ENCODE measurements around the gene PPP2R5C. TPM values are rescaled to one million over a fixed set of nuclear protein-coding genes. Genes with fewer than 3 reads are reported as not detected.

Gene PPP2R5C
- total RNA-seq, 1 experiment from 2014 or later, result 89.9 TPM

DNA sequence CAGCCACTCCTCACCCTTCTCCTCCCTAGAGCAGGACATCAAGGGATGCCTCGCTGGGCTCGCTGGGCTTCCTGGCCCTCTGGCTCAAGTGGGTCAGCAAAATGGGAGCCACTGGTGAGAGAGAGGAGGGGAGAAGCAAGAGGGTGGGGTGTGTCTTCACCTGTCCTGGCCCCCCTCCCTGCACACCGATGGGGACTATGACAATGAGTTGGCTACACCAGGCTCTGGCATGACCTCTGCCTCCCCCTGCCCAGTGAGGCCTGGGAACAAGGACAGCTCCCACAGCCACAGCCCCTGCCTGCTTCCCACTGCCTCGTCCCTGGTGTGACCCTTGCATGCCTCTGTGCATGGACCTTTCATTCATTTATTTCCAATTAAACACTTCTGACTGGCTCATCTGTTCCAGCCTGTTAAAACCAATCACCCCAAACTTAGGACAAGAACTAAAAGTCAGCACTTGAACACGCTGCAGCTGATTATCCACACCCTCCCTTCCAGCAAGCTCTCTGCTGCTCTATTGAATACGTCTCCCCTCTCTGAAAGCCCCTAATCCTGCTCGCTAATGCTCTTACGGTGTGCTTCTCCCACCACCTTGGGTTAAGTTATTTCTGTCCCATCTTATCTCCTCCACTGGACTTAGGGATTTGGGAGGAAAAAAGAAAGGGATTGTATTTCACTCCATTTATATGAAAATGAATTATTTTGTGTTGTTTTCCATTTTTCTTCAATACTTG, 5.8 kb upstream of the PPP2R5C start (continued):
- TF ChIP-seq PREB (CRISPR knock-in tag; IDR thresholded peaks at IDR 0.05; ENCODE audit: borderline replicate concordance) (no peak), NFATC4 (CRISPR knock-in tag; IDR thresholded peaks at IDR 0.05) (no peak)

GRCh38 chr14:101757064-101757838, 4.3 kb upstream of the PPP2R5C start:
- H3K27ac Mint-ChIP-seq, result no peak overlapping the region
- no peaks in the 10 kb centered on the region for H3K36me3 Mint-ChIP-seq
- TF ChIP-seq, protein P1, sequence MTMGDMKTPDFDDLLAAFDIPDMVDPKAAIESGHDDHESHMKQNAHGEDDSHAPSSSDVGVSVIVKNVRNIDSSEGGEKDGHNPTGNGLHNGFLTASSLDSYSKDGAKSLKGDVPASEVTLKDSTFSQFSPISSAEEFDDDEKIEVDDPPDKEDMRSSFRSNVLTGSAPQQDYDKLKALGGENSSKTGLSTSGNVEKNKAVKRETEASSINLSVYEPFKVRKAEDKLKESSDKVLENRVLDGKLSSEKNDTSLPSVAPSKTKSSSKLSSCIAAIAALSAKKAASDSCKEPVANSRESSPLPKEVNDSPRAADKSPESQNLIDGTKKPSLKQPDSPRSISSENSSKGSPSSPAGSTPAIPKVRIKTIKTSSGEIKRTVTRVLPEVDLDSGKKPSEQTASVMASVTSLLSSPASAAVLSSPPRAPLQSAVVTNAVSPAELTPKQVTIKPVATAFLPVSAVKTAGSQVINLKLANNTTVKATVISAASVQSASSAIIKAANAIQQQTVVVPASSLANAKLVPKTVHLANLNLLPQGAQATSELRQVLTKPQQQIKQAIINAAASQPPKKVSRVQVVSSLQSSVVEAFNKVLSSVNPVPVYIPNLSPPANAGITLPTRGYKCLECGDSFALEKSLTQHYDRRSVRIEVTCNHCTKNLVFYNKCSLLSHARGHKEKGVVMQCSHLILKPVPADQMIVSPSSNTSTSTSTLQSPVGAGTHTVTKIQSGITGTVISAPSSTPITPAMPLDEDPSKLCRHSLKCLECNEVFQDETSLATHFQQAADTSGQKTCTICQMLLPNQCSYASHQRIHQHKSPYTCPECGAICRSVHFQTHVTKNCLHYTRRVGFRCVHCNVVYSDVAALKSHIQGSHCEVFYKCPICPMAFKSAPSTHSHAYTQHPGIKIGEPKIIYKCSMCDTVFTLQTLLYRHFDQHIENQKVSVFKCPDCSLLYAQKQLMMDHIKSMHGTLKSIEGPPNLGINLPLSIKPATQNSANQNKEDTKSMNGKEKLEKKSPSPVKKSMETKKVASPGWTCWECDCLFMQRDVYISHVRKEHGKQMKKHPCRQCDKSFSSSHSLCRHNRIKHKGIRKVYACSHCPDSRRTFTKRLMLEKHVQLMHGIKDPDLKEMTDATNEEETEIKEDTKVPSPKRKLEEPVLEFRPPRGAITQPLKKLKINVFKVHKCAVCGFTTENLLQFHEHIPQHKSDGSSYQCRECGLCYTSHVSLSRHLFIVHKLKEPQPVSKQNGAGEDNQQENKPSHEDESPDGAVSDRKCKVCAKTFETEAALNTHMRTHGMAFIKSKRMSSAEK (CRISPR knock-in tag; IDR thresholded peaks at IDR 0.05; ENCODE audit: borderline replicate concordance), result no peak
- TF ChIP-seq ZNF219 (CRISPR knock-in tag; IDR thresholded peaks at IDR 0.05; ENCODE audit: borderline replicate concordance) (no peak), MLX (CRISPR knock-in tag; IDR thresholded peaks at IDR 0.05) (no peak), JAZF1 (CRISPR knock-in tag; IDR thresholded peaks at IDR 0.05) (no peak), ETV6 (CRISPR knock-in tag; IDR thresholded peaks at IDR 0.05) (no peak), SP1 (CRISPR knock-in tag; conservative IDR thresholded peaks at IDR 0.05) (no peak), NR3C1 (CRISPR knock-in tag; conservative IDR thresholded peaks at IDR 0.05; ENCODE audit: low read depth) (no peak), CBFB (CRISPR knock-in tag; IDR thresholded peaks at IDR 0.05; ENCODE audit: low read depth) (no peak)
- TF ChIP-seq, protein P2, sequence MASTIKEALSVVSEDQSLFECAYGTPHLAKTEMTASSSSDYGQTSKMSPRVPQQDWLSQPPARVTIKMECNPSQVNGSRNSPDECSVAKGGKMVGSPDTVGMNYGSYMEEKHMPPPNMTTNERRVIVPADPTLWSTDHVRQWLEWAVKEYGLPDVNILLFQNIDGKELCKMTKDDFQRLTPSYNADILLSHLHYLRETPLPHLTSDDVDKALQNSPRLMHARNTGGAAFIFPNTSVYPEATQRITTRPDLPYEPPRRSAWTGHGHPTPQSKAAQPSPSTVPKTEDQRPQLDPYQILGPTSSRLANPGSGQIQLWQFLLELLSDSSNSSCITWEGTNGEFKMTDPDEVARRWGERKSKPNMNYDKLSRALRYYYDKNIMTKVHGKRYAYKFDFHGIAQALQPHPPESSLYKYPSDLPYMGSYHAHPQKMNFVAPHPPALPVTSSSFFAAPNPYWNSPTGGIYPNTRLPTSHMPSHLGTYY (CRISPR knock-in tag; IDR thresholded peaks at IDR 0.05), result no peak
- H3K9me3 Mint-ChIP-seq, result peaks cover 8% of the 10 kb centered on the region
- no peak overlapping the region for H3K4me3 Mint-ChIP-seq
- H3K4me1 Mint-ChIP-seq, result peaks cover 8% of the 10 kb centered on the region
- ATAC-seq (no peak), DNase-seq (ENCODE audit: low spot score) (no peak)
- CTCF ChIA-PET, result interaction anchor here (1.1 kb wide), 1 partner anchor 38 kb away, joined by 4 read pairs; no protein-coding TSS in a partner anchor
- POLR2A ChIA-PET, result no interaction called here
- peaks cover 59% of the 10 kb centered on the region for H3K27me3 Mint-ChIP-seq (ENCODE audit: low read depth)

GRCh38 chr14:101757839-101758211, 3.7 kb upstream of the PPP2R5C start:
- Mint-ChIP-seq H3K36me3 (no peaks in the 10 kb centered on the region), H3K9me3 (peaks cover 8% of the 10 kb centered on the region), H3K27me3 (ENCODE audit: low read depth) (peaks cover 59% of the 10 kb centered on the region), H3K4me1 (peaks cover 11% of the 10 kb centered on the region), H3K4me3 (no peak overlapping the region), H3K27ac (no peak overlapping the region)
- CTCF ChIA-PET, result no interaction called here
- POLR2A ChIA-PET, result no interaction called here
- ATAC-seq, result no peak
- DNase-seq (ENCODE audit: low spot score), result no peak
- no peak for TF ChIP-seq TEAD1 (CRISPR knock-in tag; IDR thresholded peaks at IDR 0.05)
- TF ChIP-seq GTF2I (CRISPR knock-in tag; conservative IDR thresholded peaks at IDR 0.05), result no peak
- TF ChIP-seq, protein P3, sequence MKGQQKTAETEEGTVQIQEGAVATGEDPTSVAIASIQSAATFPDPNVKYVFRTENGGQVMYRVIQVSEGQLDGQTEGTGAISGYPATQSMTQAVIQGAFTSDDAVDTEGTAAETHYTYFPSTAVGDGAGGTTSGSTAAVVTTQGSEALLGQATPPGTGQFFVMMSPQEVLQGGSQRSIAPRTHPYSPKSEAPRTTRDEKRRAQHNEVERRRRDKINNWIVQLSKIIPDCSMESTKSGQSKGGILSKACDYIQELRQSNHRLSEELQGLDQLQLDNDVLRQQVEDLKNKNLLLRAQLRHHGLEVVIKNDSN (CRISPR knock-in tag; IDR thresholded peaks at IDR 0.05), result no peak
- TF ChIP-seq, protein P4, sequence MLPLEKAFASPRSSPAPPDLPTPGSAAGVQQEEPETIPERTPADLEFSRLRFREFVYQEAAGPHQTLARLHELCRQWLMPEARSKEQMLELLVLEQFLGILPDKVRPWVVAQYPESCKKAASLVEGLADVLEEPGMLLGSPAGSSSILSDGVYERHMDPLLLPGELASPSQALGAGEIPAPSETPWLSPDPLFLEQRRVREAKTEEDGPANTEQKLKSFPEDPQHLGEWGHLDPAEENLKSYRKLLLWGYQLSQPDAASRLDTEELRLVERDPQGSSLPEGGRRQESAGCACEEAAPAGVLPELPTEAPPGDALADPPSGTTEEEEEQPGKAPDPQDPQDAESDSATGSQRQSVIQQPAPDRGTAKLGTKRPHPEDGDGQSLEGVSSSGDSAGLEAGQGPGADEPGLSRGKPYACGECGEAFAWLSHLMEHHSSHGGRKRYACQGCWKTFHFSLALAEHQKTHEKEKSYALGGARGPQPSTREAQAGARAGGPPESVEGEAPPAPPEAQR (CRISPR knock-in tag; IDR thresholded peaks at IDR 0.05), result no peak
- TF ChIP-seq, protein P5, sequence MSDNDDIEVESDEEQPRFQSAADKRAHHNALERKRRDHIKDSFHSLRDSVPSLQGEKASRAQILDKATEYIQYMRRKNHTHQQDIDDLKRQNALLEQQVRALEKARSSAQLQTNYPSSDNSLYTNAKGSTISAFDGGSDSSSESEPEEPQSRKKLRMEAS (CRISPR knock-in tag; IDR thresholded peaks at IDR 0.05), result no peak
- no peak for TF ChIP-seq ZNF138 (CRISPR knock-in tag; conservative IDR thresholded peaks at IDR 0.05)
- TF ChIP-seq ATF1 (CRISPR knock-in tag; IDR thresholded peaks at IDR 0.05), result no peak
- TF ChIP-seq IRF2 (CRISPR knock-in tag; IDR thresholded peaks at IDR 0.05; ENCODE audit: borderline replicate concordance, low read depth), result no peak
- TF ChIP-seq NFE2L1 (CRISPR knock-in tag; IDR thresholded peaks at IDR 0.05), result no peak
- no peak for TF ChIP-seq CREM (CRISPR knock-in tag; IDR thresholded peaks at IDR 0.05)
- no peak for TF ChIP-seq TCF7 (CRISPR knock-in tag; IDR thresholded peaks at IDR 0.05; ENCODE audit: low read depth)

Data from WTC11 (cell line).